Esophagus squamous epithelium (tissue), 5 donors: Measurements from ENCODE around the gene GLT8D1. TPM values are rescaled to one million over a fixed set of nuclear protein-coding genes. Genes with fewer than 3 reads are reported as not detected.
A peak's percentile ranks its signal among the peaks of the same experiment; 100 is the strongest.

Experiments
- DNase-seq: peaks from one replicate; lab custom pipeline; 2025; lab: John Stamatoyannopoulos, UW
- H3K27ac ChIP-seq, 4 donors: fragments of 200-600 bp; sonication (generic); one replicate each; pipeline ENCODE4 v1.5.1; 2016 to 2019; ENCODE audit warnings: mild to moderate bottlenecking in 1 of 4
- H3K27me3 ChIP-seq, 4 donors: fragments of 200-600 bp; sonication (generic); 1 replicate in 3 of 4; 2 replicates in 1 of 4; pipeline versions ENCODE4 v1.5.1 to v1.6.0; 2017 to 2021; ENCODE audit warnings: antibody characterized with exemption in 1 of 4
- H3K36me3 ChIP-seq, 3 donors: fragments of 200-600 bp; sonication (generic); one replicate each; pipeline ENCODE4 v1.5.1; 2016 to 2019
- H3K4me1 ChIP-seq, 3 donors: fragments of 200-600 bp; sonication (generic); one replicate each; pipeline ENCODE4 v1.5.1; 2017 to 2019
- H3K4me3 ChIP-seq, 4 donors: fragments of 200-600 bp; sonication (generic); 1 replicate in 3 of 4; 2 replicates in 1 of 4; pipeline ENCODE4 v1.5.1; 2016 to 2019; ENCODE audit warnings: mild to moderate bottlenecking in 2 of 4, moderate library complexity in 1 of 4
- H3K9me3 ChIP-seq, 3 donors: fragments of 200-600 bp; sonication (generic); one replicate each; pipeline ENCODE4 v1.5.1; 2016 to 2019
- POLR2A ChIP-seq, 4 donors: fragments of 450-650 bp; IDR thresholded peaks; one replicate each; pipeline ENCODE4 v1.6.1; 2017; ENCODE audit warnings: antibody characterized with exemption in 4 of 4, mild to moderate bottlenecking in 4 of 4, moderate library complexity in 3 of 4
- WGBS, 2 donors: methylation state at CpG; one replicate each; pipeline ENCODE4 v1.1.5; 2018; 5-methylcytosine and 5-hydroxymethylcytosine counted together
- intact Hi-C: fragments of 100-400 bp; cut with DNase I; formaldehyde crosslinking; loops from one replicate; pipeline ENCODE4 v1.15.0; 2022
- total RNA-seq, 4 donors: library from RNA; depleted of rRNA; stranded (reverse); fragments of >200 nt; gene quantifications; one replicate each; pipeline ENCODE4 v1.1.0, GENCODE V29; 2016
- TF ChIP-seq, protein P1 (sequence below), 6 experiments: fragments of 450-650 bp in 4 of 6; fragments of 200-600 bp in 2 of 6; sonication (generic) in 2 of 6; IDR thresholded peaks; one replicate each; pipeline ENCODE4 v1.5.1; 2016 to 2019; ENCODE audit warnings: antibody characterized with exemption in 6 of 6, mild to moderate bottlenecking in 4 of 6, moderate library complexity in 4 of 6
- donor health status: DM: yes; HTN: yes; CAD: no.

GLT8D1 gene
- total RNA-seq, 4 donors from 2014 or later: 10.6 to 34.7 (median 26.0) TPM

DNA sequence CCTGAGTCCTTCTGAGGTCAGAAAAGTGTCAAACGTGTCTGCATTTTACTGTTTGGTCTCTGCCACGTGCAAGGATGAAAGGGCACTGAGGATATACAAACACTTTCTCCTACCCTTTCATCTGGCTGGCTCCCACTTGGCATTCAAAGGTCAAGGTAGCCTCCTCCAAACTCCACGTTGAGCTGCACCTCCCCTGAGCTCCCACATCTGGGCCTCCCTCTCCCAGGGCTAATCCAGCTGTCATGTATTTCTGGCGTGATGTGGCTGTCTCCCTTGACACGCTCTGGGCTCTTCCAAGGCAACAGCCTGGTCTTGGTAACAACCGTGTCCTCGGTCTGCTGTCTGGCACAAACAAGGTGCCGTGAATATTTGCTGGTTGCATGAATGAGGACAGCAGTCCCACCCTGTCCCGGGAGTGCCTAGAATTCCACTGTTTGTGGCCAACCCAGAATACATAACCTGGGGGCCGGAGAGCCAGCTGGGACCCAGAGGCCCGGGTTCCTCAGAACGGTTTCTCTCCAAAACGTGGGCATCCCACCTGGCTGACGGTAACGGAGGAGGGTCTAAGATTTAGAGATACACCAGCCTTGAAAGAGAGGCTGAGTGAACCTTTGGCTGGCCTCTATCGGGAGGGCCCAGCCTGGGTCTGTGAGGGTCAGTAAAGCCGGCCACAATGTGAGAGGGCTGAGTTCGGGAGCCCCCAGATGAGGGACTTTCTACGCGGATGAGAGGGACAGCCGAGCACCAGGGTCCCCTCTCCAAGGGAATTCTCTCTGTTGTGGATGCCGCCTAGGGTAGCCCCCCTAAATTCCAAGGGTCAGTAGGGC lies 767 bp downstream of the GLT8D1 start:
- Histone ChIP-seq H3K27me3 (no peaks in the 10 kb centered on the region), H3K4me3 (peak overlapping the region; percentile 75 to 91 (median 80)), H3K36me3 (peaks cover 0 to 30% (median 0%) of the 10 kb centered on the region in 3 donors), H3K27ac (peak overlapping the region; percentile 84 to 96 (median 89)), H3K9me3 (no peaks in the 10 kb centered on the region), H3K4me1 (peaks cover 19 to 48% (median 24%) of the 10 kb centered on the region in 3 donors)
- TF ChIP-seq, protein P1, sequence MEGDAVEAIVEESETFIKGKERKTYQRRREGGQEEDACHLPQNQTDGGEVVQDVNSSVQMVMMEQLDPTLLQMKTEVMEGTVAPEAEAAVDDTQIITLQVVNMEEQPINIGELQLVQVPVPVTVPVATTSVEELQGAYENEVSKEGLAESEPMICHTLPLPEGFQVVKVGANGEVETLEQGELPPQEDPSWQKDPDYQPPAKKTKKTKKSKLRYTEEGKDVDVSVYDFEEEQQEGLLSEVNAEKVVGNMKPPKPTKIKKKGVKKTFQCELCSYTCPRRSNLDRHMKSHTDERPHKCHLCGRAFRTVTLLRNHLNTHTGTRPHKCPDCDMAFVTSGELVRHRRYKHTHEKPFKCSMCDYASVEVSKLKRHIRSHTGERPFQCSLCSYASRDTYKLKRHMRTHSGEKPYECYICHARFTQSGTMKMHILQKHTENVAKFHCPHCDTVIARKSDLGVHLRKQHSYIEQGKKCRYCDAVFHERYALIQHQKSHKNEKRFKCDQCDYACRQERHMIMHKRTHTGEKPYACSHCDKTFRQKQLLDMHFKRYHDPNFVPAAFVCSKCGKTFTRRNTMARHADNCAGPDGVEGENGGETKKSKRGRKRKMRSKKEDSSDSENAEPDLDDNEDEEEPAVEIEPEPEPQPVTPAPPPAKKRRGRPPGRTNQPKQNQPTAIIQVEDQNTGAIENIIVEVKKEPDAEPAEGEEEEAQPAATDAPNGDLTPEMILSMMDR (IDR thresholded peaks at IDR 0.05): no peak
- no peak for TF ChIP-seq POLR2A (IDR thresholded peaks at IDR 0.05)
- 1 to 7% methylated on average over 4 to 14 of the region's 22 CpGs for WGBS, 2 donors
- DNase-seq: no peak
- intact Hi-C loops: no loop called here

DNA sequence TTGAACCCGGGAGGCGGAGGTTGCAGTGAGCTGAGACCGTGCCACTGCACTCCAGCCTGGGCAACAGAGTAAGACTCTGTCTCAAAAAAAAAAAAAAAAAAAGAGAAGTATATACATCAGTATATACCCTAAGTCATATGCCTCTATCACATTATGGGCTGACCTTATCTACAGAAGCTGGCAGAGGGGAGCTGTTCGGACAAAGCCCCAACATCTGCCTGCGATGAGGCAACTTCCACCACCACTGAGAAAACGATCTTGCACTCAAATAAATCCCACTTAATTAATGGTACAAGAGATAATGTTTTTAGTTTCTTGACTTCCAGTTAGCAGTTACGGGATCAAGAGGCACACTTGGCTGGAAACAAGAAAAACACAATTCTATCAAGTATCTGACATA lies 2.2 kb downstream of the GLT8D1 start:
- TF ChIP-seq POLR2A (IDR thresholded peaks at IDR 0.05): no peak
- TF ChIP-seq, protein P1 (IDR thresholded peaks at IDR 0.05): no peak
- WGBS, 2 donors: 74 to 84% methylated on average over 4 to 7 of the region's 7 CpGs
- Histone ChIP-seq H3K27ac (no peak overlapping the region), H3K27me3 (no peaks in the 10 kb centered on the region), H3K36me3 (peaks cover 0 to 27% (median 0%) of the 10 kb centered on the region in 3 donors), H3K4me3 (no peak overlapping the region), H3K4me1 (peaks cover 19 to 48% (median 24%) of the 10 kb centered on the region in 3 donors), H3K9me3 (no peaks in the 10 kb centered on the region)
- DNase-seq: no peak
- intact Hi-C loops: no loop called here

DNA sequence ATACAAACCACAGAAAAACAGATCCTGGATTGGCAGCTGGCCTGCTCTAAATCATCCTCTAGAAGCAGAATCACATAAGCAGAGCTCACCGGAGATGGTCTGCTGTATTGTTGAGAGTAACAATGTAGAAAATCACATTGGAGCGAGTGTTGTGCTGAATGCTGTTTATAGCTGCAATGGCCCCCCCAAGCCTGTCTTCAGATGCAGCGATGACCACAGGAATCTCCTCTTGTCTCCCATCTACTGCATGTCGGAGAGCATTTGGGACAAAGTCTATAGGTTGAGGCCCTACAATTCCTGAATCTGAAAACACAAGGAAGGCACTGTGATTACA lies 8.0 kb downstream of the GLT8D1 start:
- H3K27me3 ChIP-seq: no peaks in the 10 kb centered on the region
- intact Hi-C loops: no loop called here
- H3K27ac ChIP-seq: no peak overlapping the region
- H3K9me3 ChIP-seq: no peaks in the 10 kb centered on the region
- H3K4me1 ChIP-seq: no peaks in the 10 kb centered on the region
- peaks cover 15 to 74% (median 29%) of the 10 kb centered on the region in 3 donors for H3K36me3 ChIP-seq
- no peak overlapping the region for H3K4me3 ChIP-seq
- WGBS, 2 donors: 91 to 93% methylated on average over 3 to 4 of the region's 4 CpGs
- DNase-seq: no peak
- TF ChIP-seq POLR2A (IDR thresholded peaks at IDR 0.05): no peak
- TF ChIP-seq, protein P1 (IDR thresholded peaks at IDR 0.05): no peak

DNA sequence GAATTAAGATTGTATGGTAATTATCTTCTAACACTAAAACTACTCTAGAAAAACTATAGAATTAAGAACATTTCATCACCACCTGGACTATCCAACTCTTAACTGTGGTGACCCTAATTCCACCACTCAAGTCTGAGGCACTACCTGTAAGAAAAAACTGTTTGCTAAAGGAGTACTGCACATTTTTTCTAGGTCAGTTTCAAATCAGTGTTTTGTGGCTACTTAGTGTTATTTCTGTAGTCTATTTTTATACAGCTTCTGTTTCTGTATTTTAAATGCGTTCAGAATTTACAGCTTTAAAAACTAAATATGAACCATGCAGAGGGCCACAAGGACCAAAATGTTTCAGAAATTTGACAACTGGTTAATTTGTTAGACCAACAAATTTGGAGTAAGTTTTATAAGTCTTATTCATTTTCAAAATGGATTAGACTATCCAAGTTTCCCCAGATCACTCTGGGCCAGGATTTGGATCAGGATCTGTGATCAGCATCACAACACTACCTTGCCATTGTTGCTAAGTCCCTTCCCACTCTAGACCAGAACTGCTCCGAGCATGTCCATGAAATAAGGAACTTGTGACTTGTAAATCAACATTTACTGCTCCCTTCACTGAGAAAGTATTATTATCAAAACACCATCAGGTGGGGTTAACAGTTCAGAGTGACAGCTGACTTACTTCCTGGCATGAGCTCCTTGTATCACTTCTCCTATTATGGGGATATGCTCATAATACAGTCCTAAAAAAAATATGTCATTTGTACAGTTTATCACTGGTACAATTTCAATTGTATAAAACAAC lies 8.6 kb downstream of the GLT8D1 start:
- Histone ChIP-seq H3K36me3 (peaks cover 21 to 80% (median 34%) of the 10 kb centered on the region in 3 donors), H3K9me3 (no peaks in the 10 kb centered on the region), H3K4me1 (no peaks in the 10 kb centered on the region), H3K27me3 (no peaks in the 10 kb centered on the region), H3K4me3 (no peak overlapping the region), H3K27ac (no peak overlapping the region)
- intact Hi-C loops: no loop called here
- no peak for TF ChIP-seq POLR2A (IDR thresholded peaks at IDR 0.05)
- TF ChIP-seq, protein P1 (IDR thresholded peaks at IDR 0.05): no peak
- DNase-seq: no peak
- WGBS, 2 donors: 79 to 90% methylated on average over 2 of the region's 2 CpGs
